HG02981 (cell line): Measurements from ENCODE around the gene BBX.
A peak's percentile ranks its signal among the peaks of the same experiment; 100 is the strongest.

ENCODE experiments used
- ATAC-seq: cut with Tn5 transposase; IDR thresholded peaks from one replicate; pipeline ENCODE4 v1.9.1; 2021; ENCODE audit warnings: mild to moderate bottlenecking, moderate library complexity; ENCODE audit not compliant: unreplicated experiment

BBX gene

DNA sequence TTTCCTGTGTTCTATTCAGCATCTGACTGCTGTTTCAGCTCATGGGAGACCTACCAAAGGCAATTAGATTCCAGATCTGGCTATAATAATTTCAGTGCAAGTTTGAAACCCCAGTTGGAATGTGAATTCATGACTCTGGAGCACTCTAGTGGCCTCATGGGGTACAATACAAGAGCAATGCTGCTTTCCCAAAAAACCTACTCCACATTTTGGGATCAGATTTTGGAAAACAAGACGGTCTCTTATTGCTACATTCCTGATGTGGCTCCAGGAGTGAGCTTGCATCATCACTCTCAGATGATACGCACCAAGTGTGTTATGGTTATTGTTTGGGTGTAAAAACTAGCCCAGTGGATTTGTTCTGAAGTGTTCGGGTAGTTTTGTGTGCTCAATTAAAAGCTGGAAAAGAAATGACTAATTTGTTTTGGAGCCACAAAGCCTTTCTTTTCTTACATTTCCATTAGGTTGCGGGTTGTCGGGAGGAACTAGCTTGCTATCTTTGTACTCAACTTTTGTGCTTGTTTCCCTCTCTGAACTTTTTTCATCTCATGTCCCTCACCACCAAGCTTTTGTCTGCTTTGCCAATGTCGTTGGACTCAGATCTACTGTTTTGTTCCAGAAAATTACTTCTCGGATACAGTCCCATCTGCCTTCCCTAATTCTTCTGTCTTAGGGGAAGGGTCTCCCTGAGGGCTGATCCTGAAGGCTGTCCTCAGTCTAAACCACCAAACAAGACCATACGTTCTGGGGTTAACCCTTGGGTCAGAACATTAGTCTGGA lies 272.1 kb downstream of the BBX start:
- ATAC-seq, result no peak

DNA sequence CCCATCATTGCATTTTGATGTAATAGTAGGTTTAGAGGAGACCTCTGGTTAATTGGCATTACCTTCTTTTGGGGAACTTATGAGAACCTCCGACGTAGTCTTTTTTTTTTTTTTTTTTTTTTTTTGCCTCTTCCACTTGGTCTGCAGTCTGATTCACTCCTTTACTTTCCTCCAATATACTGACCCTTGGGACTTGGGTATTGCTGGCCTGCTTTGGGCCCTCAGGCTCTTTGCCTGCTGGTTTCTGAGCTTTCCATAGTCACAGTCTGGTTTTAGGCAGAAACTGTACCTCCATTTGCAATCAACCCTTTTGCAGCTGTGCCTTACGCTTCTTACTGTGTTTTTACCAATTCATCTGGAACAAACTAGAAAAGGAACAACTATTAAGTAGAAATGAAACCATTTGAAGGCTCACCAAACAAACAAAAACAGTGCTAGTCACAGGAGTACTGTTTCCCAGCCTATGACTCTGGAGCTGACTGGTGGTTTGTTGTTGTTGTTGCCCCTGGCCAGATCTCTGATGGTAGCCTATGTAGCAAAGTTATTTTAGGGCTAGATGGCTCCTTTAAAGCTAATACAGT lies 272.8 kb downstream of the BBX start:
- no peak for ATAC-seq

DNA sequence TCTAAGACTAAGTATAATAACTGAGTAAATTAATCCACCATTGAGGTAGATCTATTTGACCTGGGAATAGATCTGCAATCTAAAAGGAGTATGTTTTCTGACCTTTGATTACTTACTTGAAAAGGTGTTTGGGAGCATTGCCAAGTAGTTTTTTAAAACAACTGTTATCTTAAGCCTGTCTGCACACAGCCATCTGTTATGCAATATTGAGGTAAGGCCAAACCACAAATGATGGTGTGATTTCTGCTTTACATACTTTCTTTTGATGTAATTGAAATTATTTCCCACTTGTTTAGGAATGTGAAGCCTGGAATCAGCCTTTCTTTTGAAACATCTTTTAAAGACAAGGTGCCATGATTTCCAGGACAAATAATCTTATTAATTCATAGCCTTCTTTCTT lies 274.0 kb downstream of the BBX start:
- ATAC-seq, result no peak

DNA sequence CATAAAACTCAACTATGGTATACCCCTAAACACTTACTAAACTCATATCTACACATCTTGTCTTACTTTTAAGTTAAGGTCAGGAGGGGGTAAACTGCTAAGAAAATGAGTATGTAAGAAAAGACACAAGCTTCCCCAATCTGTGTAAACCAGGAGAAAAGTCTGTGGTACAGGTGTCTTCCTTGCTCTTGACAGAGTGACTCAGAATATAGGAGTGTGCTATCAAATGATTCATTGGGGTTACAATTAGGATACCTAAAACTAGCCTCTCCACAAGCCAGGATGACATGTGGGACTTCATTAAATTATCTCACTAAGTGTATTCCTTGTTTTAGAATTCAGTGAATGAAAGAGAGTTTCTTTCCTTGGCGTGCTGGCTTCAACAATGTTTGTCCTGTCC lies 274.8 kb downstream of the BBX start:
- no peak for ATAC-seq

DNA sequence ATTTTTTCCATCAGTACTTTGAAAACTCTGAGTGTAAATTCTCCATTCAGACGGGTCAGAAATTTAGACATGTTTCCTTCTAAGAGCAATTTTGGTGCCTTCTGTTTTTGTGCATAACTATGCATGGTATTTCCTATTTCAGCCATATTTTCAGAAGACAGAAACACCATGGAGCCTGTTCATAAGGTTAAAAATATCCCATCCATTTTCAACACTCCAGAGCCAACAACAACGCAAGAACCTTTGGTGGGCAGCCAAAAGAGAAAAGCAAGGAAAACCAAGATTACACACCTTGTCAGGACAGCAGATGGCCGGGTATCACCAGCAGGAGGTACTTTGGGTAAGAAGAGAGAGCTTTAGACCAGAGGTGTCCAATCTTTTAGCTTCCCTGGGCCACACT lies 275.6 kb downstream of the BBX start:
- no peak for ATAC-seq

DNA sequence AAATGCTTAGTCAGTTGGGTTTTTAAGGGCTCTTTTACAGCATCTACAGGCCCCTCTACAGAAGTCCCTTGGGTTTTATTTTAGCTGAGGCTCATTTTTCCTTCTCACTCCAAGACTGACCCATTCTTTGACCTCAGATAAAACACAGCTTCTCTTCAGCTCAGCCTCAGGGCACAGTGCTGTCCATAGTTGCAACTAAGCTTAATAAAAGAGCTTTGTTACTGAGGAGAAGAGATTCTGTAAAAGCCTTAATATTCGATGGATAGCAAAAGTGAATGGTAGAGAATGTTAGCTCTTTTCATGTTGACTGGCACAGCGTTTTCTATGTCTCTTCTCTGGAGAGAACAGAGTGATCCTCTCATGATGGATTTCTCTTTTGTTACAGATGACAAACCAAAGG lies 277.9 kb downstream of the BBX start:
- no peak for ATAC-seq

DNA sequence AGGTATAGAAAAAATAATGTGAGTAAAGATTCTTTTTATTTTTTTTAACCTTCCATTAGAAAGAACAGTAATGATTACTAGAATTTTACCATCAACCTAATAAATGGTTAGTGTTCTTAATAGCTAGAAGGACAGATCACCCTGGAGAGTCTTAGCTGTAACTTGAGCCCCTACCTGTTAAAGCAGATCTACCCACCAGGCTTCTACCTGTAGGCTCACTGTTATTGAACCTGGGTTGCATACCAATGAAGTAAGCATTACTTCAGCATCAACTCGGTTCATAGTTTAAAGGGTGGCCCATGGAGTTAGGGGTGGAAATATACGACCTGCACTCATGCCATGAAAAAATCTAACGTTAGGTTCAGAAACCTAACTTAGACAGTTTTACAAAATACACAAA lies 280.4 kb downstream of the BBX start:
- ATAC-seq, result no peak

DNA sequence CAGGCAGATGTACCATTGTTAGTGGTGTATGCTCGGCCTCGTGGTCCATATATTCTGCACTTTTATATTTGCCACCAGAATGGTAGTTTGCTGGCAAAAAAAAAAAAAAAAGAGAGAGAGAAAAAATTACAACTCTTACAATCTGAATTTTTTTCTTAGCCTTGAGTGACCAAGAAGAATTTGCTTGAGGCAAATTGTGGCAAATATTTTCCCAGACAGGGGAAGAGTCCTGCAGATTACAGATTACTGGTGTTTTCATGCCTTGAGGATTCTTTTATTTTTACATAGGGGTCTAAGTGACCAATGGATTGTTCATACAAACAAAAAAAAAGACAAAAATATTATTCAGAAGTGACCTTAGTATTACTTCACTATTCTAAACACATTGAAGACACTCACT lies 283.3 kb downstream of the BBX start:
- ATAC-seq, result no peak

DNA sequence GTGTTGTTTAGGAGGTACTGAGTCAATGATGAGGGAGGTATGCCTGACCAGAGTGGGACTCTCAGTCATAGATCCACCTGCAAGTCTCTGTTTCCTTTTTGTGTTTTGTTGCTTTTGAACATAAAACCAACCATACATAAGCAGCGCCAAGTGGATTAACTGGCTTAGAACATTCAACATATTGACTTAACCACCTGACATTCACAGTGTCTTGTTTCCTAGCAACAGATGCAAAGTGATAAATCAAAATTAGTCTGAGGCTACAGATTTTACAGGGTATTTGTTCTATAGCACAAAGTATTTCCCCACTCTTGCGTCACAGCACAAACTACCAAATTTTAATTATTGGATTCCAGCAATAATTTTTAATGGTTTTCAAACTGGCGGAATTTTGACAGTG lies 283.8 kb downstream of the BBX start:
- ATAC-seq, result no peak

DNA sequence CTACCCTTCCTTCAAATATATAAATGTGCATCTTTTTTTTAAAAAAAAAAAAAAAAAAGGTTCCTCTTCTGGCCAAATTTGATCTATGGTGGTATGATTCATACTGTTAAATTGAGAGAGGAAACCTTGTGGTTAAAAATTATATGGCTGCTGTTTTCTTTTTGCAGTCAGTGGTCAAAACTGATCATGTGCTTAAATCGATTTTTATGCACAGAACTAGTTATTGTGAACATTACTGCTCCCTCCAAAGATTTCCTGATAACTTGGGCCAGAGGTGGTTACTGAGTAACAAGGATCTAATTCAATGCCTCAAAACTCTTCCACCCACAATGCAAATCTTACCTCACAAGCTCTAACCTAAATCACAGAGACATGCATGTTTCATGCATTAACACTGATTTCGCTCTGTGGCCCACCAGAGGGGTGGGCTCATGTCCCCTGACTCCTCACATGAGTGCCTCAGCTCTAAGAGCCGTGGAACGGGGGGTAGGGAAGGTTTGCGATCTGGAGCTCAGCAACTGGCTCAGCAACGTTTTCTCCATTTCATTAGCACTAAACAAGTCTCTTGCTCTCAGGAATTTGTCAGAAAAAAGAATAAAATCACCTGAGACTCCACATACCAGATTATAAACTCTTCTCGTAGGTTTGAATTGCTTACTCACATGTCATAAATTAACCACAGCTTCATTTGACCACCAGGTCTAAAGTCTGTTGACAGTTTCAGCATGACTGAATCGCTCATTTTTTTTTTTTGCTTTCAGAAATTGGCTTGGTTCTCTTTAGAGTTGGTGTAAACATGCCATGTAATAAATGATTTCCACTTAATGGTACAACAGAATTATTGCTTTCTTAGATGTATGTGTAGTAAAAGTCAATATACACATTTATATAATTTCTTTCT lies 287.7 kb downstream of the BBX start:
- peak; percentile 59 for ATAC-seq

DNA sequence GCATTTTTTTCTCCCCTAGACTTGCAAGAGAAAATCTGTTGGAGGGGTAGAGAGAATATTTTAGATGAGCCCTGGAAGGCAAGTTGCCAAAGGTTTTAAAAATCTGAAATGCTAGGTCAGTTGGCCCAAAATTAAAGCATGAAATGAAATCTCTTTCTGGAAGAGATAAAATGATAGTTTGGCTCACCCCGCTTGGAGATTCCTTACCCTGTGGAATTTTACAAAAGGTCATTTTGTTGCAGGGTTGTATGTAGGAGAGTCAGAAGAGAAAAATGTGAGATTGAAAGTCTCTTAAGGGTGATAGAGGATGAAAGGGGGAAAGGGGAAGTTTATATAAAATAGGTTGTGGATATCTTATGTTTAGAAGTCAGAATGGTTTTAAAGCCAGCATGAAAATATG lies 290.3 kb downstream of the BBX start:
- no peak for ATAC-seq

DNA sequence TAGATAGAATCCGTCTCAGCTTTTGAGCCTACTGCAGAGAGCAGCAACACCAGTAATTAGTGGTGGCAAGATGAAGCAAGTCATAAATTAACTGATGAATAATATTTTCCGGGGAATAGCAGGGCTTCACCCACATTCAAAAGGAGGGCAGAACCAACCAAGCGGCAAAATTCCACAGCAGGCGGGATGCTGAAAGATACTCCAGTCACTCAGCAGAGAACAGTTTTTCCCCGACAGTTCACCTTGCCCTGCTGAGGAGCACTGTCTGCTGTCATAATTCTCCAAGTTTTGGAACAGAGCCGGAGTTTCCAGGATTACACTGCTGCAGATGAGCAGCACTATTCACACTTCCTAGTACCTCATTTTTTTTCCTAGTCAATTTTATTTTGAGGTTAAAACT lies 293.3 kb downstream of the BBX start:
- no peak for ATAC-seq

DNA sequence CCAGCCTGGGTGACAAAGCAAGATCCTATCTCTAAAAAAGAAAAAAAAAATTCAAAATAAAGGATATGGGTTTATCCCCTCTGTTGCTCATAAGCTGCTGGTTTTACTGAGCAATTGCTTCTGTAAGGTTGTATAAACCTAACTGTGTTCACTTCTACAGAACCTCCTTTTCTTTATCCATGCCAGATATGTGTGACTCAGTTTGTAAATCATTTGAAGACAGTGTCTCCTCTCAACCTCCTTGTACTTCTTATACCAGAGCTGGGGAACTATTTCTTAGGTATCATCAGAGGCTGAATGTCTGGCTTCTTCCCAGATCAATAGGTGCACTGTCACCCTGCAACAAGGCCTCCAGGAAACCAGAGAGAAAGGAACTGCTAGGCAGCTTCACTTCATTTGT lies 294.3 kb downstream of the BBX start:
- ATAC-seq, result no peak

DNA sequence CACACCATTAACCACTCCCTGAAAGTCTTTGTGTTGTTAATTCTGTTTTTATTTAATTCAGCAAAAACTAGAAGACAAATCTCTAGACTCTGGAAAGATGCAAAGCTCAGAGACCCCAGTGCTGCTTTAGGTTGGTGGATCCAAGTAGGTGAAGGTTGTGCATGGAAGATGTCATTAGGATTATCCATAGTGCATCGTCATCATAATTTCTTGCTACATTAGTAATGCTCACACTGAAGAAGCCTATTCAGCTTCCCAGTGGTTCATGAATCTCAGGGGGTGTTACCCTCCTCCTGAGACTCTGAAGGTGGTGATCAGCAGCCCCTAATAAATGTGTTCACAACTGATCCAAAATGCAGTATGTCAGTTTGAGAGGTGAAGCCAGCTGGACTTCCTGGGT lies 295.3 kb downstream of the BBX start:
- ATAC-seq, result no peak

DNA sequence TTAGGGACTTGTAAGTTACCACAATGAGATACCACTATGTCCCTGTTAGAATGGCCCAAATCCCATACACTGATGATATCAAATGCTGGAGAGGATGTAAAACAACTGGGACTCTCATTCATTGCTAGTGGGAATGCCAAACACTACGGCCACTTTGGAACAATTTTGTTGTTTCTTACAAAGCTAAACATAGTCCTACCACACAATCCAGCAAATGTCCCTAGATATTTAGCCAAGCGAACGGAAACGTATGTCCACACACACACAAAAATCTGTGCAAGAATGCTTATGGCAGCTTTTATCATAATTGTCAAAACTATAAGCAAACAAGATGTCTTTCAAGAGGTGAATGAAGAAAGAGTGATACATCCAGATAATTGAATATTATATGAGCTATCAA lies 296.9 kb downstream of the BBX start:
- no peak for ATAC-seq

DNA sequence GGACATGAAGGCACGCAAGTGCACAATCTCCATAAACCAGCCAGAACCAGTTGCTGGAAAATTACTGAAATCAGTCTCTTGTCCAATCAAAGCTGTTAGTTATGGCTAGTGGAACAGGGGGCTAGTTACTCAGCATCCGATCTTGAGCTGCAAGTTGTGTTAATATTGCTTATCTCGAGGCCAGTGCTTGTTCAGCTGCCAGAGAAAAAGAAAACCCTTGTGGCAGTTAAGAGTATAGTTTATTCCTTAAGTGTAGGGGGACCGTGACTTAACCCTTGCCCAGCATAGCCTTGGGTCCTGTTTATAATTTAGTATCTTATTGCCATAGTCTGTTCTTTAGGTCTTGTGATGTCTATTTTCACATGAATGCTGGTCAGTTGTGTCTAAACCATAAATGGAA lies 299.5 kb downstream of the BBX start:
- ATAC-seq, result no peak

DNA sequence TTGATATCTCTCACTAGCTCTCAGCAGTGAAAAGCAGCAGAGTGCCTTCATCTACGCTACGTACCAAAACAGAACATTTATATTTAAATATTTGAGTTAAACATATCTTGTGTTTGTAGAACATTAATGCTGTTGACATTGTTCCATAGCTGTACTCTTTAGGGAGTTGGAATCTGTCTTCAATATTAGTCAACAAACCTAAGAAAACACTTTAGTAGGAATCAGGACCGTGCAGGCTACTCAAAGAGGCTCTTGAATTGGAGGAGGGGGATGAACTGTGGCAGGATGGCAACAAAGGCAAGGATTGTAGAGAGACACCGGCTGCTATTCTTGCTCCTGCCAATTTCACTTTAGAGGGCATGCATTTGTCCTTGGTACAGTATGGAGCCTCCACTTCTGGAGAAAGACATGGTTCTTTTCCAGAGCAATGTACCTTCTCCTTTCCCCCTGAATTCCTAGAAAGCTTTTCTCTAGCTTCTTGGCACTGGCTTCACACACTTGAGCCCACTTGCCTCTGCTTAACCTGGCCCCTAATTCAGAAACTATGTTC lies 302.1 kb downstream of the BBX start:
- no peak for ATAC-seq

DNA sequence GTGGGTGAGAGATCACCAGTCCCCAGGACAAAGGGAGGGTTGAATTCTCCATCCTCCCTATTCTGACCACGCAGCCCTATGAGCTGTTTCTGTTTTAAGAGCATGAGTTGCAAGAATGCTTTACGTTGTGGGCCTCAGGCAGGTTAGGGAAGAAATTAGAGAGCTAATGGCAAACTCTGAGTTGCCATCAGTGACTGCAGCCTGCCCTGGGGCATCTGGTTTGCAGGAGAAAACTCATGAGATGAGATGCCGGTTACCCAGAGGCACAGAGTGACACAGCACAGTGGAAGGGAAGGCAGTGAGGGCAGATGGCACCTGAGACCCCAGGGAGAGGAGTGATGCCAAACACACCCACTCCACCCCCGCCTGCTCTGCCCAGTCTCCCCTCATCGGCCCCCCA lies 302.8 kb downstream of the BBX start:
- no peak for ATAC-seq

DNA sequence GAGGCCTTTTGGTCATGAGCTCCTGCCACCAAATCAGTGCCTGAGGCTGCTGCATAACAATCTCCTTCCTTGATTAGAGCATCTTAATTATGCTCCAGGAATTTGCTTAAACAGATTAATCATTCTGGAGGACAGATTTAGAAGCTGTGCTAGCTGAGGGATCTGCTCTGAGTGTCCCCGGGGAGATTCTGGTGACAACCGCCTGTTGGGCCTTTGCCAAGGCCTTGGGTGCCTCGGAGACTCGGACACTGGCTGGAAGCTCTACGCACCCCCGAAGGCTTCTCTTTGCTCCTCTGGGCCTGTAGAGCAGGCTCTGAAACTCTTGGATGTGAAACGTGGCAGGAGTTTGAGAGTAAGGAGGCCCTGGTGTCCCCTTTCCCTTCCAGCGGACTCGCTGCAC lies 304.0 kb downstream of the BBX start:
- no peak for ATAC-seq

DNA sequence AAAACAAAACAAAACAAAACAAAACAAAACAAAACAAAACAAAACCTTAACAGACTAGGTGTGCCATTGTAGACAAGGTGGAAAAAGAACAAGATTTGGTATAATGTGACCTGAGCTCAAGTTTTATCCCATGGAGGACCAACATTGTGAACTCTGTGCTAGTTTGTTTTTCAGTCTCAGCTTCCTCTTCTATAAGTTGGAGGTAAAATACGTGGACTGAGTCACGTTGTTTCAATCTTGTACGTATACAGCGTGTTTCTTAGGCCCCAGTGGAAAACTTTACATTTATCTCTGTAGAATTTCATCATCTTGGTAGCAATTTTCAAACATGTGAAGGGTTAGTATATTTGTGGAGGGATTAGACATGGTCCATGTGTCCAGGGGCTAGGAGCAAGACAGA lies 306.4 kb downstream of the BBX start:
- ATAC-seq, result no peak

DNA sequence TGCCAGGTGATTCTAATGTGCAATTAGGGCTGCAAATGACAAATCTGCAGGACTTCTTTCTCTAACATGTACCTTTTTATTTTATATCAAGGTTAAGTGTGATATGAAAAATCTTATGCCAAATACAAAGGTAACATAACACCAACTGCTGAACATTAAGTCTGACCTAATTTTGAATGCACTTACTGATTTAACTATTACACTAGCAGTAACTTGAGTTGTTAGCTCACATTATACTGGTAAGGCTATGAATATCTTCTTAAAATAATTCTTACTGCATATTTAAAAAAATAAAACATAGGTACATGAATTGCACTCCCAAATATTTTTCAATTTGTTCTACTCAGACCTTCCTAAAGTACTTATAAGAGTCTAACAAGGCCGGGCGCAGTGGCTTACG lies 308.8 kb downstream of the BBX start:
- ATAC-seq, result no peak

DNA sequence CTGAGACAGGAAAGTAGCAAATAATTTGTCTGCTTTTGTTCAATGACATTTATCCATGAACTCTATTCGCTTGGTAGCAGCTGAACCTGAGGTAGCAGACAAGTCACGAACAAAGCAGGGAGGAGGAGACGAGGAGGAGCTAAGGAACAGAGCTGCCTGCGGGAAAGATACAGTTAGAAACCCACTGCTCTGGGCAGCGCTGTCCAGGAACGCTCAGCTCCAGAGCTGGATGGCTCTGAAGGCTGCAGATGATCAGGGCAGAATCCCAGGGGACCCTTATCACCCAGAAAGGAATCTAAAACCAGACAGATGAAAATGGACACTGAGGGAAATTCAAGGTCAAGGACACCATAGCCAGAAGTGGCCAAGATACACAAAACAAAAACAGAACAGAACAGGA lies 310.3 kb downstream of the BBX start:
- no peak for ATAC-seq
